ENCODE data around the gene KCTD16.

KCTD16 gene

DNA sequence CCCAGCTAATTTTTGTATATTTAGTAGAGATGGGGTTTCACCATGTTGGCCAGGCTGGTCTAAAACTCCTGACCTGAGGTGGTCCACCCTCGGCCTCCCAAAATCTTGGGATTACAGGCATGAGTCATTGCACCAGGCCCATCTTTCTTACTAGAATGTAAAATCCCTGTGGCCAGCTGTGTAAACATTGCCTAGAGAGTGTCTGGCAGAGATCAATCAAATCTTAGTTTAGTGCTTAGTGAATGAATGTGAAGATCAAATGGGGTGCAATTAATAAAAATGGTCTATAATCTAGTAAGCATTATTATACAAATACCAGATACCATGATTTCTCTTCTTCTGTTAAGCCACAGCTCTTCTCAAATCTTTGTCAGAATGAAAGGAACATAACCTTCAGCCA, 289.9 kb downstream of the KCTD16 start:
- Histone ChIP-seq H3K27me3 (ENCODE audit: insufficient read depth, low read length, poor library complexity, severe bottlenecking) (no peaks in the 10 kb centered on the region), H2AFZ (ENCODE audit: low read length) (no peak overlapping the region), H3K9ac (ENCODE audit: low read depth, low read length, poor library complexity, severe bottlenecking) (no peak overlapping the region), H3F3A (ENCODE audit: low read depth) (no peaks in the 10 kb centered on the region), H3K9me2 (replicated peaks; ENCODE audit: low read depth, low read length) (no peaks in the 10 kb centered on the region), H3K4me2 (ENCODE audit: low read depth, low read length, poor library complexity, severe bottlenecking) (no peak overlapping the region), H3K79me2 (ENCODE audit: insufficient read depth, low read length) (no peaks in the 10 kb centered on the region), H3K36me3 (ENCODE audit: insufficient read depth, low read length) (no peaks in the 10 kb centered on the region), H4K20me1 (ENCODE audit: insufficient read depth, low read length, poor library complexity, severe bottlenecking) (no peaks in the 10 kb centered on the region), H3K4me1 (ENCODE audit: insufficient read depth, low read length, poor library complexity, severe bottlenecking) (no peaks in the 10 kb centered on the region), H3K9me3 (ENCODE audit: insufficient read depth, low read depth, low read length) (no peaks in the 10 kb centered on the region), H3K4me3 (ENCODE audit: low read length, poor library complexity, severe bottlenecking) (no peak overlapping the region)
- TF ChIP-seq, protein P1, sequence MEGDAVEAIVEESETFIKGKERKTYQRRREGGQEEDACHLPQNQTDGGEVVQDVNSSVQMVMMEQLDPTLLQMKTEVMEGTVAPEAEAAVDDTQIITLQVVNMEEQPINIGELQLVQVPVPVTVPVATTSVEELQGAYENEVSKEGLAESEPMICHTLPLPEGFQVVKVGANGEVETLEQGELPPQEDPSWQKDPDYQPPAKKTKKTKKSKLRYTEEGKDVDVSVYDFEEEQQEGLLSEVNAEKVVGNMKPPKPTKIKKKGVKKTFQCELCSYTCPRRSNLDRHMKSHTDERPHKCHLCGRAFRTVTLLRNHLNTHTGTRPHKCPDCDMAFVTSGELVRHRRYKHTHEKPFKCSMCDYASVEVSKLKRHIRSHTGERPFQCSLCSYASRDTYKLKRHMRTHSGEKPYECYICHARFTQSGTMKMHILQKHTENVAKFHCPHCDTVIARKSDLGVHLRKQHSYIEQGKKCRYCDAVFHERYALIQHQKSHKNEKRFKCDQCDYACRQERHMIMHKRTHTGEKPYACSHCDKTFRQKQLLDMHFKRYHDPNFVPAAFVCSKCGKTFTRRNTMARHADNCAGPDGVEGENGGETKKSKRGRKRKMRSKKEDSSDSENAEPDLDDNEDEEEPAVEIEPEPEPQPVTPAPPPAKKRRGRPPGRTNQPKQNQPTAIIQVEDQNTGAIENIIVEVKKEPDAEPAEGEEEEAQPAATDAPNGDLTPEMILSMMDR (conservative IDR thresholded peaks at IDR 0.05; ENCODE audit: low read length) = no peak
- TF ChIP-seq EZH2phosphoT487 (IDR thresholded peaks at IDR 0.05; ENCODE audit: borderline replicate concordance) = no peak

DNA sequence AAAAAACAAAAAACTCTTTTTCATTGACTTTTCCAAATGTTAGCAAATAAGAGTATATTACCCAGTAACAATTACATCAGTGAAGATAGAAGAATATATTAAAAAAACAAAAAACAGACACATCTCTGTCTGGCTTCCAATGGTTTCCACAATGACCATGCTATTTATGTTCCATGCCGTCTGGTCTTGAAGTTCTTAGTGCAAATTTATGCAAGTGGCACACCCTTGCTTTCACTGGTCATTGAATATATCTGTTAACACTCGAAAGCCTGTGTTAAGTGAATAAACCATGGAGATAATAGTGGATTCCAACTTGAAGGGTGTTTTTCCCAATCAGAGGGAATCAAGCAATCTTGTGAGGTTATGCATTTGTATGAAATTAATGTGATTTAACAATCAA, 291.9 kb downstream of the KCTD16 start:
- Histone ChIP-seq H3K9ac (ENCODE audit: low read depth, low read length, poor library complexity, severe bottlenecking) (no peak overlapping the region), H2AFZ (ENCODE audit: low read length) (no peak overlapping the region), H3K9me3 (ENCODE audit: insufficient read depth, low read depth, low read length) (no peaks in the 10 kb centered on the region), H3K4me2 (ENCODE audit: low read depth, low read length, poor library complexity, severe bottlenecking) (no peak overlapping the region), H3K36me3 (ENCODE audit: insufficient read depth, low read length) (no peaks in the 10 kb centered on the region), H3F3A (ENCODE audit: low read depth) (no peaks in the 10 kb centered on the region), H3K27me3 (ENCODE audit: insufficient read depth, low read length, poor library complexity, severe bottlenecking) (no peaks in the 10 kb centered on the region), H3K4me1 (ENCODE audit: insufficient read depth, low read length, poor library complexity, severe bottlenecking) (no peaks in the 10 kb centered on the region), H3K9me2 (replicated peaks; ENCODE audit: low read depth, low read length) (no peaks in the 10 kb centered on the region), H4K20me1 (ENCODE audit: insufficient read depth, low read length, poor library complexity, severe bottlenecking) (no peaks in the 10 kb centered on the region), H3K4me3 (ENCODE audit: low read length, poor library complexity, severe bottlenecking) (no peak overlapping the region), H3K79me2 (ENCODE audit: insufficient read depth, low read length) (no peaks in the 10 kb centered on the region)
- TF ChIP-seq, protein P1 (conservative IDR thresholded peaks at IDR 0.05; ENCODE audit: low read length) = no peak
- no peak for TF ChIP-seq EZH2phosphoT487 (IDR thresholded peaks at IDR 0.05; ENCODE audit: borderline replicate concordance)

DNA sequence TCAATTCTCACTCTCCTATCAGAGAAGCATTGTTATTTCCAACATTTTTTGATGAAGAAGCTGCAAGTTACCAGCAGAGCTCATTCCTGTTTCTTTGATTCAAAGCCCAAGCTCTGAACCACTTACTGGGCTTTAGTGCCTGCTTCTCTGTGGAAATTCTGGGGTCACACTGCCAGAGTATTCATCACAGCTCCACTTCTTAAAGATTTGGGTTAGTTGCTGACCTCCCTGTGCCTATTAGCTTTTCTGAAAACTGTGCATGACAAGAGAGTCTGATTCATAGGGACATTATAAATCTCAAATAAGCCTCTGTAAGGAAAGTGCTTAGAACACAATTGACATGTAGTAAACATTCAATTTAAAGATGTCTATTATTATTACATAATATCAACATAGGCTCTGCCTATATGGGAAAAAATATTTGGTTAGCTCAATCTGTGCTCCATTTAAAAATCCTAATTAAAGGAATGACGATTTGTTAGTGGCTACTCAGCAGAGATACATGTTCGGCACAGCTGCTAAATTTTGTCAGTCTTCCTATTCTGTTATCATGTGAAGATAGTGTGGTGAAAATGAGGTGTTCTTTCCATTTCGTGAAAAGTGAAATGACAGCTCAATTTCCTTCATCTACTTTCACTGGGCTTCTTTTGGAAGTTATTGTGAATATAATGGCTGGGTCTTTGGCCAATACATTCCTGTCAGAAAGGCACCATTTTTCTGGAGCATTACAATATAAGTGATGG, 293.0 kb downstream of the KCTD16 start:
- Histone ChIP-seq H3F3A (ENCODE audit: low read depth) (no peaks in the 10 kb centered on the region), H3K4me2 (ENCODE audit: low read depth, low read length, poor library complexity, severe bottlenecking) (no peak overlapping the region), H3K79me2 (ENCODE audit: insufficient read depth, low read length) (no peaks in the 10 kb centered on the region), H3K9me3 (ENCODE audit: insufficient read depth, low read depth, low read length) (no peaks in the 10 kb centered on the region), H3K27me3 (ENCODE audit: insufficient read depth, low read length, poor library complexity, severe bottlenecking) (no peaks in the 10 kb centered on the region), H3K9ac (ENCODE audit: low read depth, low read length, poor library complexity, severe bottlenecking) (no peak overlapping the region), H3K9me2 (replicated peaks; ENCODE audit: low read depth, low read length) (no peaks in the 10 kb centered on the region), H3K36me3 (ENCODE audit: insufficient read depth, low read length) (no peaks in the 10 kb centered on the region), H3K4me1 (ENCODE audit: insufficient read depth, low read length, poor library complexity, severe bottlenecking) (no peaks in the 10 kb centered on the region), H4K20me1 (ENCODE audit: insufficient read depth, low read length, poor library complexity, severe bottlenecking) (no peaks in the 10 kb centered on the region), H2AFZ (ENCODE audit: low read length) (no peak overlapping the region), H3K4me3 (ENCODE audit: low read length, poor library complexity, severe bottlenecking) (no peak overlapping the region)
- TF ChIP-seq, protein P1 (conservative IDR thresholded peaks at IDR 0.05; ENCODE audit: low read length) = no peak
- no peak for TF ChIP-seq EZH2phosphoT487 (IDR thresholded peaks at IDR 0.05; ENCODE audit: borderline replicate concordance)

Data from Loucy (cell line).